AG04450 (cell line): ENCODE measurements around the gene ORC4. TPM values are rescaled to one million over a fixed set of nuclear protein-coding genes. Genes with fewer than 3 reads are reported as not detected.

Experiments
- CTCF ChIA-PET: fragments of 300-600, 350-600 bp; formaldehyde crosslinking; extraction: SDS; loops from one replicate; lab custom pipeline; 2022; ENCODE audit warnings: antibody characterized with exemption, inconsistent platforms; lab: Charles Lee
- POLR2A ChIA-PET: fragments of 350-600 bp; formaldehyde crosslinking; extraction: SDS; loops from one replicate; lab custom pipeline; 2021; ENCODE audit warnings: antibody characterized with exemption, inconsistent platforms; lab: Yijun Ruan, JAX
- DNase-seq: peaks from one replicate; pipeline ENCODE4 v3.0.0-alpha.2; 2011; ENCODE audit warnings: low read depth, low spot score
- H3K27ac ChIP-seq: one replicate; pipeline ENCODE4 v1.5.1; 2012; ENCODE audit warnings: low read depth, low read length, control low read depth
- H3K27me3 ChIP-seq: one replicate; pipeline ENCODE4 v1.6.0; 2012; ENCODE audit warnings: low read length; ENCODE audit not compliant: control insufficient read depth, insufficient read depth
- H3K4me3 ChIP-seq: 2 replicates; pipeline ENCODE4 v1.5.1; 2011; ENCODE audit warnings: mild to moderate bottlenecking, low read depth, low read length, control low read depth
- H3K9me3 ChIP-seq: 2 replicates; pipeline ENCODE4 v1.5.1; 2012; ENCODE audit warnings: low read length; ENCODE audit not compliant: control insufficient read depth, insufficient read depth
- polyA plus RNA-seq: library from polyadenylated mRNA; depleted of rRNA; stranded (reverse); fragments of >200 nt; gene quantifications from 2 replicates; pipeline ENCODE4 v1.2.3, GENCODE V29; 2011
- TF ChIP-seq, protein P1 (sequence below): IDR thresholded peaks from 2 replicates; pipeline ENCODE4 v1.5.1; 2011; ENCODE audit warnings: low read depth, low read length, control low read depth, inconsistent platforms

ORC4 gene
- polyA plus RNA-seq, 1 experiment, result 49.7 TPM

DNA sequence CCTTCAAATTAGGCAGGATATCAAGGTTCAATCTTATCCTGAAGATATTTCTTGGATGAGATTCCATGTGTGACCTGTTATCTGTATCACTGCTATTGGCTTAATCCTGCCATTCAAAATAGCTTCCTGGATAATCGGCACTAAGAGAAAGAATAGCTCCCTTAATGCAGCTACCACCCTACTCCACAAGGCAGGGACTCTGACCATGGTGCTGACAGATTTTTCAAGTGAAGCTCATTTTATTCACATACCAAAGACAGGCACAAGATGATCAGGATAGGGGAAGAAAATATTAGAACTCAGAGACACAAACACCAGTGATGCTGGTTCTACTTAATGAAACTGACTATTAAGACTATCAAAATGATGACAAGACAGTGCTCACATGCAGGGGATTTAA, 74.9 kb downstream of the ORC4 start:
- DNase-seq, result no peak
- ChIA-PET POLR2A (no interaction called here), CTCF (interaction anchor here (1.6 kb wide), 1 partner anchor 564 kb away, joined by 7 read pairs; no protein-coding TSS in a partner anchor)
- TF ChIP-seq, protein P1, sequence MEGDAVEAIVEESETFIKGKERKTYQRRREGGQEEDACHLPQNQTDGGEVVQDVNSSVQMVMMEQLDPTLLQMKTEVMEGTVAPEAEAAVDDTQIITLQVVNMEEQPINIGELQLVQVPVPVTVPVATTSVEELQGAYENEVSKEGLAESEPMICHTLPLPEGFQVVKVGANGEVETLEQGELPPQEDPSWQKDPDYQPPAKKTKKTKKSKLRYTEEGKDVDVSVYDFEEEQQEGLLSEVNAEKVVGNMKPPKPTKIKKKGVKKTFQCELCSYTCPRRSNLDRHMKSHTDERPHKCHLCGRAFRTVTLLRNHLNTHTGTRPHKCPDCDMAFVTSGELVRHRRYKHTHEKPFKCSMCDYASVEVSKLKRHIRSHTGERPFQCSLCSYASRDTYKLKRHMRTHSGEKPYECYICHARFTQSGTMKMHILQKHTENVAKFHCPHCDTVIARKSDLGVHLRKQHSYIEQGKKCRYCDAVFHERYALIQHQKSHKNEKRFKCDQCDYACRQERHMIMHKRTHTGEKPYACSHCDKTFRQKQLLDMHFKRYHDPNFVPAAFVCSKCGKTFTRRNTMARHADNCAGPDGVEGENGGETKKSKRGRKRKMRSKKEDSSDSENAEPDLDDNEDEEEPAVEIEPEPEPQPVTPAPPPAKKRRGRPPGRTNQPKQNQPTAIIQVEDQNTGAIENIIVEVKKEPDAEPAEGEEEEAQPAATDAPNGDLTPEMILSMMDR, result no peak
- H3K27ac ChIP-seq, result no peak overlapping the region
- no peaks in the 10 kb centered on the region for H3K9me3 ChIP-seq
- H3K4me3 ChIP-seq, result no peak overlapping the region
- H3K27me3 ChIP-seq, result no peaks in the 10 kb centered on the region

DNA sequence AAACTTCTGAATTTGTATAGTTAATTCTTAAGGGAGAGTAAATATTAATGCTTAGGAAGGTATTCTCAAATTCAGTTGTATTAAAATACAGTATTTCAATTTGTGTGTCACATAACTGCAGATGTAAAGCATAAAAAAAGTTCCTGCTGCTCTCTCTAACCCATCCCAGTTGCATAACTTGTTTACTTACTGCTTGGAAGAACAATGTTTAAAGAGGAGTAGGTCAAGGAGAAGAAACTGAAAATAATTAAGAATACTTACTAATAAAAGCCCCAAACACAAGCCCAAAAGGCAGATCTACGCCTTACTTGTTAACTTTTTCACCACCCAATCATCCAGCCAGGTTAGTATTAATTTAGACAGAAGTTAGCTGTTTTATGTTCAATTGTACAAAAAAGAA, 81.2 kb downstream of the ORC4 start:
- no peak for DNase-seq
- CTCF ChIA-PET, result interaction anchor here (0.6 kb wide), 1 partner anchor 570 kb away, joined by 4 read pairs; no protein-coding TSS in a partner anchor

DNA sequence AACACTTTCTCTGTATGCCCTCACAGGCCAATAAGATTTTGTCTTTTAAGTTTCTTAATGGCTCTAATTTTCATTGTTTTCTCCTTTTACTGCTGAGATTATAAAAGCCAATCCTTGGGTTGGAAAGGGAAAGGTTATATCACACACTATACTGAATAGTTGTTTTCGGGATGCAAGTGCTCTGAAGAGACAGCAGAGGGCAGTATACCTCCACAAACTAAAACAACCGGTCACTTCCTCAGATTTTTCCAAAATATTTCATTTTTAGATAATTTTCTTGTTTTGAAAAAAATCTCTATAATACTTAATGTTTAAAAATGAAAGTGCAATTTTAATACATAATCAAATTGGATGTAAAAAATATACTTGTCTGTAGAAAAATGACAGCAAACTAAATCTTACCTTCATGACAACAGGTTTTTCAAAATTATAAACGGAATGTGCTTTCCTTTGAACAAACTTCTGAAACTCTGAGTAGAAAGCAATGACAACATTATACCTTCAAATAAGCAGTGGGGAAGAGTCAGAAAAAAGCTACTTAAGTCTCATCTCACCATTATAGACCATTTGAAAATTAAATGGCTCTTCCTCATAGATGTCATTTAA, 82.7 kb downstream of the ORC4 start:
- H3K27ac ChIP-seq, result no peak overlapping the region
- TF ChIP-seq, protein P1, result peak; percentile 91
- ChIA-PET CTCF (interaction anchor here (0.5 to 5.2 kb wide), 15 partner anchors 8 to 1204 kb away, joined by 3 to 45 read pairs (median 5); no protein-coding TSS in a partner anchor), POLR2A (no interaction called here)
- H3K9me3 ChIP-seq, result no peaks in the 10 kb centered on the region
- no peaks in the 10 kb centered on the region for H3K27me3 ChIP-seq
- DNase-seq, result no peak
- no peak overlapping the region for H3K4me3 ChIP-seq

More for the DNA sequence above, 81.2 kb downstream of the ORC4 start:
- POLR2A ChIA-PET, result no interaction called here
- TF ChIP-seq, protein P1, result no peak
- Histone ChIP-seq H3K27me3 (no peaks in the 10 kb centered on the region), H3K4me3 (no peak overlapping the region), H3K27ac (no peak overlapping the region), H3K9me3 (no peaks in the 10 kb centered on the region)

DNA sequence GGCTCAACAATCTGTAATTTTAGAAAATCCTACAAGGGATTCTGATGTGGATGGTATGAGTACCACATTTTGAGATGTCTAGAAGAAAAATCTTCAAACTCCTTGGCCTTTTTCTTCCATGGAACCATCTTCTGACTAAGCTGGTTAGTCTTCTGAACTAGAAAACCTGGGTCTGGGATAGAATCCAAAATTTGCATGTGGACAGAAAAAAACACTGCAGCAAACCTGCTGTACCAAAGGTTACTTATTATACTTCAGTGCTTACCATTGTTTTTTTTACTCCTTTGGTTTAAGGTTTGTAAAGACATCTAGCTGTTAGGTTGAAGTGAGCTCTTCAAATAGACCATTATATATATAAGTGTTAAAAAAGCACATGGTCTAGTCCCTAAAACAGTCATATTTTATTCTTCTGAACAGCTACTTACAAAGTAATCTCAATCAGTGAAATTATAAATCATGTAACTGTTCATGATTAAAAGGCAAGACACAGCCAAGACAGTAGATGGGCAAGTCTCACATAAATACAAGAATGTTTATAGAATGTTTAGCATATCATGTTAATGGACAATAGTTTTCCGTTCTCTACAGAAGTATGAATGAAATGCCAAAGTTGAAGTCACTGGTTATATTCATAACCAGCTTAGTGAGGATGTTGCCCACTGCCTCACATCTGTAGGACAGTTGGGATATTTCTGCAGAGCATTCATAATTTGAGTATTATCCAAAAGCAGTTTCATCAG, 85.5 kb downstream of the ORC4 start:
- H3K9me3 ChIP-seq, result no peaks in the 10 kb centered on the region
- DNase-seq, result no peak
- H3K4me3 ChIP-seq, result no peak overlapping the region
- no peaks in the 10 kb centered on the region for H3K27me3 ChIP-seq
- POLR2A ChIA-PET, result no interaction called here
- H3K27ac ChIP-seq, result no peak overlapping the region
- TF ChIP-seq, protein P1, result no peak
- CTCF ChIA-PET, result interaction anchor here (0.6 to 5.2 kb wide), 3 partner anchors 55 to 670 kb away, joined by 7 to 45 read pairs (median 10); no protein-coding TSS in a partner anchor

DNA sequence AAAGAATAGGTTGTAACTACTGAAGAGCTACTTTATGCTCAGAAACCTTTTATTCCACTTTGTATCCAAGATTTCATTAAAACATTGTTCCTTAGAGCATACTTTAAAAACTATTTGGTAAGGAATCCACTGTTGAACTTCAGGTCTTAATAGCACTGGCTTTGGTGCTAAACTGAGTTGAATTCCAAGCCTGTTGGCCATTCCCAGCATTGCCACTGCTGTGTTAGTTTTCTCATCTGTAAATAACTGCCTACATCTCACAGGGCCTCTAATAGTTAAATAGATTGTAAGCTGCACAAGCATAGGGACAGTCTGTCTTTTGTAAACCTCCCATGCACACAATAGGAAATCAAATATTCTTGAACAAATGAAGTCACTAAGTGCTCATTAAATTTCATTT, 86.6 kb downstream of the ORC4 start:
- Histone ChIP-seq H3K27ac (no peak overlapping the region), H3K27me3 (no peaks in the 10 kb centered on the region), H3K4me3 (no peak overlapping the region), H3K9me3 (no peaks in the 10 kb centered on the region)
- POLR2A ChIA-PET, result no interaction called here
- TF ChIP-seq, protein P1, result no peak
- DNase-seq, result no peak
- CTCF ChIA-PET, result interaction anchor here (0.6 to 5.2 kb wide), 2 partner anchors 21 to 575 kb away, joined by 3 to 45 read pairs; no protein-coding TSS in a partner anchor
